NCI-H2107 treated with DMSO at 0.1 percent for 48 hours (cell line): Measurements from ENCODE around the gene AK3.
A peak's percentile ranks its signal among the peaks of the same experiment; 100 is the strongest.
"Not testable (repeated sequence)": the region's sequence is repeated elsewhere in the genome, so short reads cannot be mapped to it uniquely, and the experiment has no call there.

Experiments used
- DNase-seq: peaks from one replicate; lab custom pipeline; 2025; ENCODE audit not compliant: unreplicated experiment; lab: John Stamatoyannopoulos, UW

AK3 gene

GRCh38 chr9:4740638-4741364 is at the start of gene AK3:
TSS of gene AK3 (minus strand) at chr9:4741202. CDS start at chr9:4741087, 115 bp downstream.
- peak; percentile 40 for DNase-seq

GRCh38 chr9:4788703-4789102 is 47.7 kb upstream of the AK3 start:
- DNase-seq, result no peak

- no peak for DNase-seq
These were observed 46.9 kb upstream of the AK3 start for GRCh38 chr9:4787876-4788275.

GRCh38 chr9:4786599-4786998 is 45.6 kb upstream of the AK3 start:
- DNase-seq, result no peak

GRCh38 chr9:4784403-4784802 is 43.4 kb upstream of the AK3 start:
- DNase-seq, result no peak

GRCh38 chr9:4783191-4783590 is 42.2 kb upstream of the AK3 start:
- not testable (repeated sequence) for DNase-seq

GRCh38 chr9:4781408-4781807 is 40.4 kb upstream of the AK3 start:
- no peak for DNase-seq

GRCh38 chr9:4780651-4781050 is 39.6 kb upstream of the AK3 start:
- no peak for DNase-seq

- DNase-seq, result not testable (repeated sequence)
These were observed 34.0 kb upstream of the AK3 start for GRCh38 chr9:4774958-4775357.

- no peak for DNase-seq
These were observed 33.2 kb upstream of the AK3 start for GRCh38 chr9:4774209-4774608.

GRCh38 chr9:4771788-4772187 is 30.8 kb upstream of the AK3 start:
- DNase-seq, result no peak

GRCh38 chr9:4769321-4770080 is 28.5 kb upstream of the AK3 start:
- no peak for DNase-seq

GRCh38 chr9:4768681-4769080 is 27.7 kb upstream of the AK3 start:
- DNase-seq, result no peak

- DNase-seq, result no peak
These were observed 23.0 kb upstream of the AK3 start for GRCh38 chr9:4764033-4764432.

- no peak for DNase-seq
These were observed 22.0 kb upstream of the AK3 start for GRCh38 chr9:4762886-4763541.

GRCh38 chr9:4762108-4762885 is 21.3 kb upstream of the AK3 start:
- peak; percentile 68 for DNase-seq

GRCh38 chr9:4760122-4760521 is 19.1 kb upstream of the AK3 start:
- no peak for DNase-seq

- DNase-seq, result no peak
These were observed 15.4 kb upstream of the AK3 start for GRCh38 chr9:4756420-4756819.

GRCh38 chr9:4755026-4755609 is 14.1 kb upstream of the AK3 start:
- DNase-seq, result no peak

- not testable (repeated sequence) for DNase-seq
These were observed 13.5 kb upstream of the AK3 start for GRCh38 chr9:4754530-4754929.
